HCT116 (cell line): ENCODE results near the gene CARD9. TPM values are rescaled to one million over a fixed set of nuclear protein-coding genes. Genes with fewer than 3 reads are reported as not detected.

Experiments used
- ATAC-seq: fragments of 200-7000 bp; cut with Tn5 transposase; 2 replicates; pipeline ENCODE4 v1.9.1; 2020; ENCODE audit warnings: mild to moderate bottlenecking, moderate library complexity
- BruUV-seq: library from RNA; stranded (reverse); fragments of 400-500 nt; replicated peaks from 2 replicates; lab custom pipeline; 2021; lab: Mats Ljungman, UMichigan
- CTCF ChIA-PET: fragments of 300-600 bp; sonication (Branson Sonifier 250); formaldehyde crosslinking; loops from one replicate; lab custom pipeline; 2021; ENCODE audit warnings: antibody characterized with exemption; lab: Charles Lee
- POLR2A ChIA-PET: fragments of 300-600, 350-600 bp; sonication (Branson Sonifier 250); formaldehyde crosslinking; loops from one replicate; lab custom pipeline; 2021; ENCODE audit warnings: antibody characterized with exemption; lab: Charles Lee
- RAD21 ChIA-PET, 2 experiments: fragments of 300-600 bp; sonication (Branson Sonifier 250); formaldehyde crosslinking; loops; one replicate each; lab custom pipeline; 2023; ENCODE audit warnings: low total read pairs in 2 of 2; ENCODE audit not compliant: uncharacterized antibody in 2 of 2, unreplicated experiment in 2 of 2, low non-redundant PET in 1 of 2; lab: Charles Lee
- DNase-seq: peaks from one replicate; pipeline ENCODE4 v3.0.0-alpha.2; 2010; ENCODE audit warnings: low read depth, low spot score
- H2AFZ ChIP-seq: fragments of 200-600 bp; shearing (Covaris generic), sonication (generic); 2 replicates; pipeline ENCODE4 v1.6.1; 2017; ENCODE audit warnings: low read depth, mixed run types, mixed read lengths, antibody characterized with exemption, low read length; ENCODE audit not compliant: poor library complexity, severe bottlenecking
- H3K27ac ChIP-seq: 2 replicates; pipeline ENCODE4 v1.5.1; 2012; ENCODE audit warnings: low read depth, low read length
- H3K27me3 ChIP-seq: fragments of 200-600 bp; sonication (generic); 2 replicates; pipeline ENCODE4 v1.6.1; 2016; ENCODE audit warnings: mixed run types, low read length, mixed read lengths; ENCODE audit not compliant: insufficient read depth
- H3K36me3 ChIP-seq, 2 experiments: fragments of 200-500 bp in 1 of 2; fragments of 200-600 bp in 1 of 2; sonication (Bioruptor generic) in 1 of 2; sonication (generic) in 1 of 2; 2 replicates each; pipeline versions ENCODE4 v1.5.1 to v1.6.1; 2014 to 2016; ENCODE audit warnings: low read length in 2 of 2, inconsistent platforms in 1 of 2, mixed read lengths in 1 of 2, mixed run types in 1 of 2; ENCODE audit not compliant: insufficient read depth in 2 of 2, control insufficient read depth in 1 of 2
- H3K4me1 ChIP-seq, 2 experiments: fragments of 200-600 bp in 1 of 2; sonication (generic) in 1 of 2; 2 replicates each; pipeline versions ENCODE4 v1.5.1 to v1.6.1; 2012 to 2017; ENCODE audit warnings: low read length in 2 of 2, inconsistent platforms in 1 of 2, mild to moderate bottlenecking in 1 of 2, mixed read lengths in 1 of 2, mixed run types in 1 of 2, moderate library complexity in 1 of 2; ENCODE audit not compliant: insufficient read depth in 2 of 2, control insufficient read depth in 1 of 2
- H3K4me2 ChIP-seq: fragments of 200-600 bp; sonication (generic); 2 replicates; pipeline ENCODE4 v1.6.1; 2017; ENCODE audit warnings: mixed run types, low read length, mixed read lengths
- H3K4me3 ChIP-seq, 2 experiments: fragments of 200-600 bp in 1 of 2; sonication (generic) in 1 of 2; replicated peaks in 1 of 2; 2 replicates each; pipeline ENCODE4 v1.5.1; 2011 to 2016; ENCODE audit warnings: low read length in 2 of 2, control low read depth in 1 of 2, low read depth in 1 of 2, mild to moderate bottlenecking in 1 of 2, mixed read lengths in 1 of 2, mixed run types in 1 of 2
- H3K79me2 ChIP-seq: fragments of 200-600 bp; sonication (generic); 2 replicates; pipeline ENCODE4 v1.6.1; 2017; ENCODE audit warnings: mild to moderate bottlenecking, mixed run types, low read length, moderate library complexity, mixed read lengths; ENCODE audit not compliant: insufficient read depth
- H3K9ac ChIP-seq: fragments of 200-600 bp; sonication (generic); 2 replicates; pipeline ENCODE4 v1.6.1; 2016; ENCODE audit warnings: low read length, mixed read lengths
- H3K9me2 ChIP-seq: fragments of 200-600 bp; sonication (generic), shearing (Covaris generic); 2 replicates; pipeline ENCODE4 v1.6.1; 2017; ENCODE audit warnings: mixed run types, mild to moderate bottlenecking, moderate library complexity; ENCODE audit not compliant: insufficient read depth
- H3K9me3 ChIP-seq, 2 experiments: fragments of 200-500 bp in 1 of 2; fragments of 200-600 bp in 1 of 2; sonication (Bioruptor generic) in 1 of 2; sonication (generic) in 1 of 2; 2 replicates each; pipeline ENCODE4 v1.6.1; 2014 to 2017; ENCODE audit warnings: low read length in 2 of 2, mixed read lengths in 2 of 2, inconsistent platforms in 1 of 2, low read depth in 1 of 2, mild to moderate bottlenecking in 1 of 2, mixed run types in 1 of 2, moderate library complexity in 1 of 2; ENCODE audit not compliant: control insufficient read depth in 1 of 2, insufficient read depth in 1 of 2
- H4K20me1 ChIP-seq: fragments of 200-600 bp; sonication (generic), shearing (Covaris generic); 2 replicates; pipeline ENCODE4 v1.6.1; 2017; ENCODE audit warnings: mixed run types, mild to moderate bottlenecking, moderate library complexity; ENCODE audit not compliant: insufficient read depth
- ATF3 ChIP-seq: IDR thresholded peaks from 2 replicates; pipeline ENCODE4 v1.6.1; 2012
- CTCF ChIP-seq, 3 experiments: fragments of 200-600 bp in 1 of 3; sonication (generic) in 1 of 3; IDR thresholded peaks in 2 of 3; conservative IDR thresholded peaks in 1 of 3; 2 replicates each; pipeline ENCODE4 v1.5.1; 2012 to 2017; ENCODE audit warnings: low read depth in 2 of 3, low read length in 2 of 3, antibody characterized with exemption in 1 of 3, borderline replicate concordance in 1 of 3, control low read depth in 1 of 3, mild to moderate bottlenecking in 1 of 3, mixed read lengths in 1 of 3, mixed run types in 1 of 3, moderate library complexity in 1 of 3; ENCODE audit not compliant: insufficient read depth in 1 of 3
- EGR1 ChIP-seq: IDR thresholded peaks from 2 replicates; pipeline ENCODE4 v1.6.1; 2012; ENCODE audit warnings: low read depth
- ELF1 ChIP-seq: IDR thresholded peaks from 2 replicates; pipeline ENCODE4 v1.6.1; 2012; ENCODE audit warnings: low read depth, borderline replicate concordance
- EZH2 ChIP-seq: fragments of 200-600 bp; sonication (generic); IDR thresholded peaks from 2 replicates; pipeline ENCODE4 v1.6.1; 2017; ENCODE audit warnings: antibody characterized with exemption, mixed run types
- EZH2phosphoT487 ChIP-seq: fragments of 200-600 bp; IDR thresholded peaks from 2 replicates; pipeline ENCODE4 v1.6.1; 2018; ENCODE audit warnings: antibody characterized with exemption, borderline replicate concordance
- FOSL1 ChIP-seq: IDR thresholded peaks from 2 replicates; pipeline ENCODE4 v1.6.1; 2012; ENCODE audit warnings: low read depth
- MAX ChIP-seq: IDR thresholded peaks from 2 replicates; pipeline ENCODE4 v1.6.1; 2012
- POLR2A ChIP-seq: IDR thresholded peaks from 2 replicates; pipeline ENCODE4 v1.7.0; 2011; ENCODE audit warnings: borderline replicate concordance; ENCODE audit not compliant: insufficient read depth, insufficient read length; ENCODE audit errors: extremely low read depth
- RAD21 ChIP-seq: IDR thresholded peaks from 2 replicates; pipeline ENCODE4 v1.6.1; 2012; ENCODE audit warnings: low read depth, mild to moderate bottlenecking
- REST ChIP-seq: IDR thresholded peaks from 2 replicates; pipeline ENCODE4 v1.6.1; 2012; ENCODE audit warnings: low read depth
- SIN3A ChIP-seq: IDR thresholded peaks from 2 replicates; pipeline ENCODE4 v1.6.1; 2012; ENCODE audit warnings: low read depth
- SP1 ChIP-seq: IDR thresholded peaks from 2 replicates; pipeline ENCODE4 v1.6.1; 2012; ENCODE audit warnings: low read depth
- SRF ChIP-seq: IDR thresholded peaks from 2 replicates; pipeline ENCODE4 v1.6.1; 2012; ENCODE audit warnings: low read depth
- TCF7L2 ChIP-seq: IDR thresholded peaks from 2 replicates; pipeline ENCODE4 v1.7.0; 2011; ENCODE audit warnings: borderline replicate concordance, inconsistent platforms; ENCODE audit not compliant: insufficient read depth, insufficient read length; ENCODE audit errors: extremely low read depth
- YY1 ChIP-seq: IDR thresholded peaks from 2 replicates; pipeline ENCODE4 v1.6.1; 2011; ENCODE audit warnings: low read length, low read depth, moderate library complexity, mild to moderate bottlenecking; ENCODE audit not compliant: insufficient replicate concordance; ENCODE audit errors: extremely low read depth
- ZNF274 ChIP-seq: fragments of 200-500 bp; sonication (Bioruptor generic); IDR thresholded peaks from 2 replicates; pipeline ENCODE4 v1.6.1; 2014; ENCODE audit warnings: mild to moderate bottlenecking, low read depth, low read length, inconsistent platforms
- intact Hi-C: fragments of 100-400 bp; cut with micrococcal nuclease; formaldehyde crosslinking; loops from 2 replicates; pipeline ENCODE4 v1.10.0; 2022
- total RNA-seq: library from RNA; stranded (reverse); gene quantifications from one replicate; pipeline ENCODE4 v1.2.1, GENCODE V29; 2021; ENCODE audit not compliant: unreplicated experiment

Gene CARD9
- total RNA-seq, 1 experiment from 2014 or later, result 1.2 TPM

GRCh38 chr9:136316271-136316751 is 57.2 kb downstream of the CARD9 start:
- H3K4me1 ChIP-seq, result peaks cover 8 to 12% of the 10 kb centered on the region in 2 experiments
- no TSS peak for BruUV-seq
- intact Hi-C loops, result no loop called here

GRCh38 chr9:136314944-136315343 is 58.5 kb downstream of the CARD9 start:
- no peaks in the 10 kb centered on the region for H3K79me2 ChIP-seq
- no peaks in the 10 kb centered on the region for H3K36me3 ChIP-seq
- ChIA-PET POLR2A (no interaction called here), RAD21 (no interaction called here), CTCF (no interaction called here)
- H3K27ac ChIP-seq, result no peak overlapping the region
- H3K4me1 ChIP-seq, result peaks cover 13 to 19% of the 10 kb centered on the region in 2 experiments
- DNase-seq, result no peak
- H3K9me2 ChIP-seq, result no peaks in the 10 kb centered on the region
- intact Hi-C loops, result no loop called here
- no peak overlapping the region for H2AFZ ChIP-seq
- H3K9ac ChIP-seq, result no peak overlapping the region
- no peak overlapping the region for H3K4me3 ChIP-seq
- H3K4me2 ChIP-seq, result no peak overlapping the region
- peaks cover 10 to 21% of the 10 kb centered on the region in 2 experiments; a peak in 2 of 4 replicates for H3K9me3 ChIP-seq
- no peaks in the 10 kb centered on the region for H4K20me1 ChIP-seq
- ATAC-seq, result no peak
- no peaks in the 10 kb centered on the region for H3K27me3 ChIP-seq
- BruUV-seq, result no TSS peak
- TF ChIP-seq CTCF (IDR thresholded peaks at IDR 0.05 in 2 of 3, conservative IDR thresholded peaks at IDR 0.05 in 1 of 3; ENCODE audit: borderline replicate concordance in 1 of 3, insufficient read depth in 1 of 3, low read depth in 2 of 3, low read length in 2 of 3) (no peak), SP1 (no peak), MAX (no peak), ATF3 (no peak), SIN3A (no peak), RAD21 (no peak), SRF (no peak), EZH2phosphoT487 (no peak), FOSL1 (no peak), EZH2 (no peak), REST (no peak), YY1 (no peak)

More at GRCh38 chr9:136316271-136316751, 57.2 kb downstream of the CARD9 start:
- Histone ChIP-seq H3K36me3 (no peaks in the 10 kb centered on the region), H3K4me3 (no peak overlapping the region), H4K20me1 (no peaks in the 10 kb centered on the region)
- ChIA-PET RAD21 (no interaction called here), CTCF (no interaction called here)
- TF ChIP-seq ELF1 (no peak), TCF7L2 (no peak), POLR2A (no peak), ZNF274 (no peak), YY1 (no peak), FOSL1 (no peak), RAD21 (no peak), SP1 (no peak), EGR1 (no peak)
- TF ChIP-seq, all 23 proteins: peak for 0
- no peak overlapping the region for H3K27ac ChIP-seq
- ATAC-seq (no peak), DNase-seq (no peak)
- H3K79me2 ChIP-seq, result no peaks in the 10 kb centered on the region
- no peak overlapping the region for H2AFZ ChIP-seq
- no peaks in the 10 kb centered on the region for H3K27me3 ChIP-seq
- peaks cover 10 to 21% of the 10 kb centered on the region in 2 experiments; a peak in 2 of 4 replicates for H3K9me3 ChIP-seq
- H3K4me2 ChIP-seq, result no peak overlapping the region
- no peaks in the 10 kb centered on the region for H3K9me2 ChIP-seq
- H3K9ac ChIP-seq, result no peak overlapping the region
- POLR2A ChIA-PET, result no interaction called here
